Measurements from ENCODE around the gene MRPL23.

Gene MRPL23

GRCh38 chr11:1990872-1991578 lies 43.9 kb downstream of the MRPL23 start:
- no peak for DNase-seq (ENCODE audit: low read depth)

GRCh38 chr11:1992111-1992510 lies 45.0 kb downstream of the MRPL23 start:
- DNase-seq (ENCODE audit: low read depth), result no peak

- no peak for DNase-seq (ENCODE audit: low read depth)
Observed at GRCh38 chr11:1994121-1994520, 47.0 kb downstream of the MRPL23 start.

GRCh38 chr11:1997755-1998154 lies 50.6 kb downstream of the MRPL23 start, which contains the start of gene H19:
TSS of gene H19 (minus strand) at chr11:1997842.
- DNase-seq (ENCODE audit: low read depth), result no peak

GRCh38 chr11:1998290-1998689 lies 51.2 kb downstream of the MRPL23 start:
- no peak for DNase-seq (ENCODE audit: low read depth)

- DNase-seq (ENCODE audit: low read depth), result no peak
Observed at GRCh38 chr11:1998861-1999260, 51.7 kb downstream of the MRPL23 start.

GRCh38 chr11:2002042-2002776 lies 55.1 kb downstream of the MRPL23 start:
- DNase-seq (ENCODE audit: low read depth), result no peak

GRCh38 chr11:2002807-2003206 lies 55.7 kb downstream of the MRPL23 start:
- DNase-seq (ENCODE audit: low read depth), result no peak

GRCh38 chr11:2004466-2004865 lies 57.3 kb downstream of the MRPL23 start:
- DNase-seq (ENCODE audit: low read depth), result no peak

All from EH (cell line).